ENCODE measurements around the gene ZNF224.

The ZNF224 gene
- 28.3 to 112 (median 56.3) reads per million in 9 experiments for total RNA-seq

DNA sequence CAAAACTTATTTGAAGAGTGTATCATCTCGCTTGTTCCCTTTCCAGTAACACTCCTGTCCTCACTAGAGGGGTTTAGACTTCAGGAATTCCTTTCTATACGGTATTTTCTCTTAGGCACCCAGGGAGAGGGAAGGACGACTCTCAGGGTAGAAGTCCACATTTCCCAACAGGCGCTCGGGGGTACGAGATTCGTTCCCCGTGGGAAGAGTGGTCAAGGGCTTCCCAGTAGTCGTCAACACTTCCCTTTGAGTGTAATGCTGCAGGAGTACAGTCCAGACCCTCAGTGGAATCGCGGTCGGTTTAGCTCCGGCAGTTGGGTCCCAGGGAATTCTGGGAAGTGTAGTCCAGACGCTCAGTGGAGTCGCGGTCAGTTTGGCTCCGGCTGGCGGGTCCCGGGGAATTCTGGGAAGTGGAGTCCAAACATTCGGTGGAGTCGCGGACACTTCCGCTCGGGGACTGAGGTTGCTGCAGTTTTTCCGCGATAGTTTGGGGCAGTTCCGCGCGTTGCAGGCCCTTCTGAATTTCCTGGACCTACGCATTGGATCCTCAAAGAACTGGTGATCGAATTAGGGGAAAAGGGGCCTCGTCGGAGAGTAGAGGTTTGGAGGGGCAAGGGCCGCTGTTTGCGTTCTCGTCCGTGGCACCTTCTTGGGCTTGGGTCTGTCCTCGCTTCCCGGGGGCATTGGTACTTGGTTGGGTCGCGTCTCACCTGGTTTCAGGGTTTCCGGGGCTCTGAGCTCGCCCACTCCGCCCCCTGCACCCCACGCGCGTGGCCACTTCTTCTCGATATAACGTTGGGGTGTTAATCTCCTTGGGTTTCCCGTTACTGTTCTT, at the start of gene ZNF224:
ZNF224 (plus strand) TSS at position 431 of the 835 bp plus-strand sequence. CDS start 3,513 bp downstream, outside the sequence.
- ATAC-seq (replicated peaks) (peak; percentile 85), DNase-seq (peak; percentile 70 to 75 (median 72))
- Mint-ChIP-seq H3K4me1 (ENCODE audit: low read depth in 2 of 2) (peaks cover 22 to 25% of the 10 kb centered on the region in 2 donors), H3K9me3 (peaks cover 0 to 2% of the 10 kb centered on the region in 2 donors), H3K27me3 (no peaks in the 10 kb centered on the region), H3K4me3 (peak within 1 kb of the TSS; percentile 99), H3K27ac (peak within 1 kb of the TSS; percentile 93 to 95), H3K36me3 (ENCODE audit: insufficient read depth) (peaks cover 26% of the 10 kb centered on the region)

DNA sequence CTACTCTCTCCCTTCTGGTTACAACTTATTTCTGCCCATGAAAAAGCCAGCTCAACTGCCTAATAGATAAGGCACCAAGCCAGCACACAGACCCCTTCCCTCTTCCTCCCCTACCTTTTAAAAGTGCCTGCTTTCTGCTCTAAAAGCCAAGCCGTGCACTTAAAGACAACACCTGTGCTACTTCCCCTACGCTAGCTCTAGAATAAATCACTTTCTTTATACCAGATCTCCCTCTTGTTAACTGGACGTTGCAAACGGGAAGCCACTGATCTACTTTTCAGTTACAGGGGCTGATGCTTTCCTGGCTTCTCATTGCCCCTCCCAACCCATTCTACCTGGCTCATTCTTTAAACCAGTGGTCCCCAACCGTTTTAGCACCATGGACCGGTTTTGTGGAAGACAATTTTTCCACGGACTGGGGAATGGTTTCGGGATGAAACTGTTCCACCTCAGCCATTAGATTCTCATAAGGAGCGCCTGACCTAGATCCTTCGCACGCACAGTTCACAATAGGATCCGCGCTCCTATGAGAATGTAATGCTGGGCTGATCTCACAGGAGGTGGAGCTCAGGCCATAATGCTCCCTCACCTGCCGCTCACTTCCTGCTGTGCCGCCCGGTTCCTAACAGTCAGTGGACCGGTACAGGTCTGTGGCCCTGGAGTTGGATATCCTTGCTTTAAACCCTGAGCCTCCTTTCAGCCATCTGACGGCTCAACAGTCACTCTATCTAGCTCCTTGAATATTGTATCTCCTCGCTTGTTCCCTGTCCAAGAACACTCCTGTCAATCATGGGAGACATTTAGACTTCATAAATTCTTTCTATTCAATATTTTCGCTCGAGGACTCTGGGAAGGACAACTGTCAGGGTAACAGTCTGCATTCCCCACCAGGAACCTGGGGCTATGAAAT, 43.2 kb upstream of the ZNF224 start:
- peak overlapping the region; percentile 79 to 87 for H3K4me3 Mint-ChIP-seq
- H3K36me3 Mint-ChIP-seq (ENCODE audit: insufficient read depth): peaks cover 2% of the 10 kb centered on the region
- peak overlapping the region in 1 of 2 donors; percentile 65 for H3K27ac Mint-ChIP-seq
- no peak for DNase-seq
- H3K9me3 Mint-ChIP-seq: peaks cover 8 to 22% of the 10 kb centered on the region in 2 donors
- peak; percentile 54 for ATAC-seq (replicated peaks)
- H3K27me3 Mint-ChIP-seq: peaks cover 48 to 49% of the 10 kb centered on the region in 2 donors
- H3K4me1 Mint-ChIP-seq (ENCODE audit: low read depth in 2 of 2): peaks cover 6 to 13% of the 10 kb centered on the region in 2 donors

DNA sequence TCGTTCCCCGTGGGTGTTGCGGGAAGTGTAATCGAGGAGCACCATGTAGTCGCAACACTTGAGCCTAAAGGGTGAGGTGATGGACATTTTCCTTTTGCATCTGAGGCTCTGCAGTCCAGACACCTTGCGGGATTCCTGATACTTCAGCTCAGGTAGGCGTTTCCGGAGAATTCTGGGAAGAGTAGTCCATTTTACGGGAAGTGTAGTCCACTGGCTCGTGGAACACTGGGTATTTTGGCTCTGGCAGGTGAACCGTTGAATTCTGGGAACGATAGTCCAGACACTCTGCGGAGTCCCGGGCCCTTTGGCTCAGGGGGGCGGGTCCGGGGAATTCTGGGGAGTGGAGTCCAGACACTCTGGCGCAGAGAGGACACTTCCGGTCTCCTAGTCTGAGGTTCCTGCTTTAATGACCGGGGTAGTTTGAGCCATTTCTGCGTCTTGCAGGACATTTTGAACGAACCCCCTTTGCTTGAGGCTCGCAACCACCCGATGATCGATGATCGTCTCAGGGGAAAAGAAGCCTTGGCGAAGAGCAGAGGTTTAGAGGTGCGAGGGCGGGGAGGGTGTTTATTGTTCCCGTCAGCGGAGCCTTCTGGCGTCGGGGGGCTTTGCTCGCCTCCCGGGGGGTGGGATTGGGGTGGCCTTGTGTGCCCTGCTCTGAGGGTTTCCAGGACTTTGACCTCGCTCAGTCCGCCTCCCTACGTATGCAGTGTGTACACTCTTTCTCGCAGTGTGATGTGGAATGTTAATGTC, 42.3 kb upstream of the ZNF224 start, which contains the start of gene ZNF223:
ZNF223 (plus strand) TSS at position 387 of the 753 bp plus-strand sequence. CDS start 3,141 bp downstream, outside the sequence.
- peak within 1 kb of the TSS; percentile 79 to 87 for H3K4me3 Mint-ChIP-seq
- peaks cover 5% of the 10 kb centered on the region for H3K36me3 Mint-ChIP-seq (ENCODE audit: insufficient read depth)
- DNase-seq (peak in 2 of 3 experiments; percentile 15 to 16), ATAC-seq (replicated peaks) (peak; percentile 81)
- H3K27ac Mint-ChIP-seq: peak within 1 kb of the TSS; percentile 25 to 65
- H3K9me3 Mint-ChIP-seq: peaks cover 8 to 22% of the 10 kb centered on the region in 2 donors
- peaks cover 48 to 49% of the 10 kb centered on the region in 2 donors for H3K27me3 Mint-ChIP-seq
- H3K4me1 Mint-ChIP-seq (ENCODE audit: low read depth in 2 of 2): peaks cover 6 to 13% of the 10 kb centered on the region in 2 donors

DNA sequence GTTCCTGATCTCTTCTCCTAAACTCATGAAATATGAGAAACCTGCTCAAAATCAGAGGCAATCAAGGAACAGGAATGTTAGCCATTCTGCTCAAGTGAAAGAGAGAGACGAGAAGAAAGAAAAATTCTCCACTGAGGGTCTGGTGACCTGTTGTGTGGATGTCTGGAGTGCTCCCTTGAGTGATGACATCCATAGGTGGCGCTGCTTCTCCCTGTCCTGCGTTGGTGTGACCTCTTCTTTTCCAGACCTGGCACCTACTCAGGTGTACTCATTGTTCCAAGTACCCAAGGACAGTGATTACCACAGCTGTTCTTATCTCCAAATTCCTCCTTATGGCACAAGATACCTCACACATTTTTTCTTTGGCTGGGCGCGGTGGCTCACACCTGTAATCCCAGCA, 38.3 kb upstream of the ZNF224 start:
- Mint-ChIP-seq H3K4me1 (ENCODE audit: low read depth in 2 of 2) (peaks cover 6 to 12% of the 10 kb centered on the region in 2 donors), H3K9me3 (peaks cover 7 to 9% of the 10 kb centered on the region in 2 donors), H3K27me3 (peaks cover 20% of the 10 kb centered on the region in 2 donors), H3K27ac (no peak overlapping the region), H3K36me3 (ENCODE audit: insufficient read depth) (peaks cover 5% of the 10 kb centered on the region), H3K4me3 (no peak overlapping the region)
- no peak for ATAC-seq (replicated peaks)
- DNase-seq: no peak

DNA sequence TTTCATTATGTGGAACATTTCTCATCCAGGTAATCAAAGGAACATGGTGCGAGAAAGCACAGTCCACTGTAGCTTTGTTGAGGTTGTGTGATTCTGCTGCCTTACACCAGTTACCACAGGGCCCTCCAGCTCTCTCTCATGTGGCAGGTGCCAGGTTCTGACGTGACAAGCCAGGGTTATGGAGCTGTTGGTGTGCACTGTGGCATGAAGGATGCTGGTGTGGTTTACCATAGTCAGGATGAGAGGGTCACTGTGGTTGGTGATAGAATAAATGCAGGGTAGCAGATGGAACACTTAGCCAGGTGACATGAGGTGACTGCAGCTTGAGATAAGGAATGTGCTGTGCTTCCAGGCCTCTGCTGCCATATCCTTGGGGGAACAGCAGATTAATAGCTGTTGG, 34.9 kb upstream of the ZNF224 start:
- H3K9me3 Mint-ChIP-seq: peaks cover 0 to 9% of the 10 kb centered on the region in 2 donors
- H3K27ac Mint-ChIP-seq: no peak overlapping the region
- peaks cover 0 to 4% of the 10 kb centered on the region in 2 donors for H3K27me3 Mint-ChIP-seq
- no peak overlapping the region for H3K4me3 Mint-ChIP-seq
- DNase-seq (no peak), ATAC-seq (replicated peaks) (no peak)
- peaks cover 8% of the 10 kb centered on the region for H3K36me3 Mint-ChIP-seq (ENCODE audit: insufficient read depth)
- no peaks in the 10 kb centered on the region for H3K4me1 Mint-ChIP-seq (ENCODE audit: low read depth in 2 of 2)

DNA sequence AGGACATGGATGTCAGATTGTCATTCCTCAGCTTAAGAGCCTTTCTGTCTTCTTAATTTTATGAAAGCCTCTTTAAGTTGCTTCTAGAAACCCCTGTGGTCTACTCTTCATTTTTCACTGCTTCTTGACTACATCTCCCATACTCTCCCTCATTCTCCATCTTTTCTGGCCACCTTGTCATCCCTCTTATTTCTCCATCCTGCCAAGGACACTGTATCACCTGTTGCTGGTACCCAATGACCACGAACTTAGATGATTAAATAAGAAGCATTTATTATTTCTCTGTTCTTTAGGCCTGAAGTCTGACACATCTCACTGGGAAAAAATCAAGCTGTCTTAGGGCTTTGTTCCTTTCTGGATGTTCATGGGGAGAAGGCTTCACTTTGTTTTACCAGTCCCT, 33.1 kb upstream of the ZNF224 start:
- Mint-ChIP-seq H3K36me3 (ENCODE audit: insufficient read depth) (peaks cover 8% of the 10 kb centered on the region), H3K4me3 (no peak overlapping the region)
- ATAC-seq (replicated peaks): no peak

DNA sequence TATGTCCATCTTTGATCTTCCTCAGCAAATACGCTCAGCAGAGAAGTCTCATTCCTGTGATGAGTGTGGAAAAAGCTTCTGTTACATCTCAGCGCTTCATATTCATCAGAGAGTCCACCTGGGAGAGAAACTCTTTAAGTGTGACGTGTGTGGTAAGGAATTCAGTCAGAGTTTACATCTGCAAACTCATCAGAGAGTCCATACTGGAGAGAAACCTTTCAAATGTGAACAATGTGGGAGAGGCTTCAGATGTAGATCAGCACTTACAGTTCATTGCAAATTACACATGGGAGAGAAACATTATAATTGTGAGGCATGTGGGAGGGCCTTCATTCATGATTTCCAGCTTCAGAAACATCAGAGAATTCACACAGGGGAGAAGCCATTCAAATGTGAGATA, 27.9 kb upstream of the ZNF224 start:
- Mint-ChIP-seq H3K4me3 (no peak overlapping the region), H3K9me3 (peaks cover 8 to 29% of the 10 kb centered on the region in 2 donors), H3K27ac (no peak overlapping the region), H3K36me3 (ENCODE audit: insufficient read depth) (peaks cover 5% of the 10 kb centered on the region), H3K4me1 (ENCODE audit: low read depth in 2 of 2) (peaks cover under 1 to 1% of the 10 kb centered on the region in 2 donors), H3K27me3 (peaks cover 7 to 11% of the 10 kb centered on the region in 2 donors)
- ATAC-seq (replicated peaks) (no peak), DNase-seq (no peak)

More for the DNA sequence above, 33.1 kb upstream of the ZNF224 start:
- Mint-ChIP-seq H3K4me1 (ENCODE audit: low read depth in 2 of 2) (no peaks in the 10 kb centered on the region), H3K27ac (no peak overlapping the region), H3K27me3 (peaks cover 0 to under 1% of the 10 kb centered on the region in 2 donors), H3K9me3 (peaks cover 0 to 11% of the 10 kb centered on the region in 2 donors)
- DNase-seq: no peak

DNA sequence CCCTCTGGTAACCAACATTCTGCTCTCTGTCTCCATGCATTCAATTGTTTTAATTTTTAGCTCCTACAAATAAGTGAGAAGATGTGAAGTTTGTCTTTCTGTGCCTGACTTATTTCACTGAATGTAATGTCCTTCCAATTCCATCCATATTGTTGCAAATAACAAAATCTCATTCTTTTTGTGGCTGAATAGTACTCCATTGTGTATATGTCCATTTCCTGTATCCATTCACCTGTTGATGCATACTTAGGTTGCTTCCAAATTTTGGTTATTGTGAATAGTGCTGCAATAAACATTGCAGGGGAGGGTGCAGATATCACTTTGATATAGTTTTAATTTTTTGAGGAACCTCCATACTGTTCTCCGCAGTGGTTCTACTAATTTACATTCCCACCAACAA, 24.7 kb upstream of the ZNF224 start:
- no peak overlapping the region for H3K27ac Mint-ChIP-seq
- H3K36me3 Mint-ChIP-seq (ENCODE audit: insufficient read depth): peaks cover 5% of the 10 kb centered on the region
- H3K27me3 Mint-ChIP-seq: peaks cover 7 to 11% of the 10 kb centered on the region in 2 donors
- H3K4me1 Mint-ChIP-seq (ENCODE audit: low read depth in 2 of 2): peaks cover 19% of the 10 kb centered on the region in 2 donors
- no peak for DNase-seq
- ATAC-seq (replicated peaks): no peak
- no peak overlapping the region for H3K4me3 Mint-ChIP-seq
- H3K9me3 Mint-ChIP-seq: peaks cover 8 to 32% of the 10 kb centered on the region in 2 donors

DNA sequence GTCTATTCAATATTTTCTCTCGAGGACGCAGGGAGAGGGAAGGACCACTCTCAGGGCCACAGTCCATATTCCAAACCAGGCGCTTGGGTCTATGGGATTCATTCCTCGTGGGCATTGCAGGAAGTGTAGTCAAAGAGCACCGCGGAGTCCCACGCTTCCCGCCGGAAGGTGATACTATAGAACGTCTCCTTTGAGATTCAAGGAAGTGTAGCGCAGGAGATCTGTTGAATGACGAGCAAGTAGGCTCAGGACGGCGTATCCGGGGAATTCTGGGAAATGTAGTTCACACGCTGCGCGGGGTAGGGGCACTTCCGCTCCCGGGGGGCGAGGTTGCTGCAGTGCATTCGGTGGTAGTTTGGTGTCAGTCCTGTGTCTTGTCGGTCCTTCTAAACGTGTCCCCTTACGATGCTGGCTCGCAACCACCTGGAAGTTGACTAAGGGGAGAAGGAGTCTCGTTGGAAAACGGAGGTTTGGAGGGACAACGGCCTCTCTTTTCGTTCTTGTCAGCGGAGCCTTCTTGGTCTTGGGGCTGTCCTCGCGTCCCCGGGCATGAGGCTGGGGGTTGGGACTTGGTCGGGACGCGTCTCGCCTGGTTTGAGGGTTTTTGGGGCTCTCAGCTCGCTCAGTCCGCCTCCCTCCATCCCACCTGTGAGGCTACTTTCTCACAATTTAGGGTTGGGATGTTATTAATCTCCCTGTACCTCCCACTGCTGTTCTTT, 22.2 kb upstream of the ZNF224 start, which contains the start of gene ZNF284:
ZNF284 (plus strand) TSS at position 336 of the 719 bp plus-strand sequence. CDS start 4,231 bp downstream, outside the sequence.
- peak within 1 kb of the TSS; percentile 90 to 91 for H3K4me3 Mint-ChIP-seq
- H3K4me1 Mint-ChIP-seq (ENCODE audit: low read depth in 2 of 2): peaks cover 19 to 22% of the 10 kb centered on the region in 2 donors
- peaks cover 8% of the 10 kb centered on the region for H3K36me3 Mint-ChIP-seq (ENCODE audit: insufficient read depth)
- peak; percentile 64 to 77 (median 72) for DNase-seq
- ATAC-seq (replicated peaks): peak; percentile 99
- H3K9me3 Mint-ChIP-seq: peaks cover 0 to 21% of the 10 kb centered on the region in 2 donors
- peaks cover 0 to under 1% of the 10 kb centered on the region in 2 donors for H3K27me3 Mint-ChIP-seq
- H3K27ac Mint-ChIP-seq: peak within 1 kb of the TSS; percentile 85 to 91

DNA sequence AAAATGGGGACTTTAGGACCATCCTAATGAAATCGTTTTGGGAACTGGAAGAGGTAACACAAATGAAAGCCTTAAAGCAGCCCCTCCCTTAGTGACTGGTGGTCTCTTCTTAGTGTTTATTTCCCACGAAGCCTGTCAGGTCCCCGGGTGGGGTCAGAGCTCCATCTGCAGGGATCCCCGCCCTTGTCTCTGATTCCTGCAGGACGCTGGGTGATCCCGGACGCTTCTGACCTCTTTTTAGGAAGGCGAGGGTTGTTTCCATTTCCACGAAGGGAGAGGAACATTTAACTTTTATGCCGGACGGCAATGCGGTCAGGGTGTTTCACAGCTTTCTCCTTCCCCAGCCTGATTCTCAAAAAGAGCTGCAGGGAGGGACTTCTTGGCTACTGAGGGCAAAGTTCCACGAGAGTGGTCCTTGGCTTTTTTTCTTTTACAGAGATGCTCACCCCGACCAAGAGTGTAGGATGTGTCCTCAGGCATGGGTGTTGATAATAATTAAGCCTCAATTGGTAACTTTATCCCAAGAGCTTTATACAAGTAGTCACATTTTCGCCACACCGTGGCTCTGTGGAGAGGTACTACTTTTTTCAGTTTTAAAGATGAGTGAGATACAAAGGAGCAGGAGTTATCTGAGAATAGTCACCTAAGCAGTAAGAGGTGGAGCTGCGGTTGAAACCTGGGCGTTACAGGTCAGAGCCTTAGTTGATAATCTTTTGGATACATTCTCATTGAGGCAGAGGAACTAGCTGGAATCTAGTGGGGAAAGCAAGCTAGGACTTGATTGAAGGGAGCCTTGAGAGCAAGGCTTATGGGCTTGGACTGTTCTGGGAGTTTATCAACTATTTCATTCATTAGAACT, 21.4 kb upstream of the ZNF224 start:
- ATAC-seq (replicated peaks) (no peak), DNase-seq (no peak)
- H3K9me3 Mint-ChIP-seq: peaks cover 0 to 21% of the 10 kb centered on the region in 2 donors
- peak overlapping the region; percentile 90 to 91 for H3K4me3 Mint-ChIP-seq
- H3K27ac Mint-ChIP-seq: peak overlapping the region; percentile 85 to 91
- H3K4me1 Mint-ChIP-seq (ENCODE audit: low read depth in 2 of 2): peaks cover 19 to 22% of the 10 kb centered on the region in 2 donors
- no peaks in the 10 kb centered on the region for H3K27me3 Mint-ChIP-seq
- peaks cover 8% of the 10 kb centered on the region for H3K36me3 Mint-ChIP-seq (ENCODE audit: insufficient read depth)

DNA sequence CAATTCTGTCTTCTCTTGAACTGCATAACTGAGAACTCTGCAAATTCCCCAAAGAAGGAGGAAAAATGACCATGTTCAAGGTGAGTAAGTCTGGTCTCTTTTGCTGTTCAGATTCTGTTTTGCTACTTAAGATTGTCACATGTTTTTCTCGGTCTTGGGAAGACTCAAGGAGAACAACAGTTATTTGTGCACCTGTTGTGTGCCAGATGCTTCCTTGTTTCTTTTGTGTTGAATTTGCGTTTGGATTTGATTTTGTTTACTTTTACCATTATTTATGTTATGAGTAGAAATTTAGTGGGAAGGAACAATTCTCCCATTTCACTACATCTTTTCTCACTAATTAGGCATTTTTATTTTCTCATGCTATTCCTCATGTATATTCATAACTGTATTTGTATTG, 17.8 kb upstream of the ZNF224 start:
- H3K36me3 Mint-ChIP-seq (ENCODE audit: insufficient read depth): peaks cover 14% of the 10 kb centered on the region
- peaks cover 18 to 22% of the 10 kb centered on the region in 2 donors for H3K4me1 Mint-ChIP-seq (ENCODE audit: low read depth in 2 of 2)
- no peak for ATAC-seq (replicated peaks)
- no peak overlapping the region for H3K4me3 Mint-ChIP-seq
- no peaks in the 10 kb centered on the region for H3K27me3 Mint-ChIP-seq
- H3K27ac Mint-ChIP-seq: no peak overlapping the region
- H3K9me3 Mint-ChIP-seq: peaks cover 0 to 5% of the 10 kb centered on the region in 2 donors
- DNase-seq: no peak
